ENCODE measurements around the gene XCL1.

Gene XCL1

DNA sequence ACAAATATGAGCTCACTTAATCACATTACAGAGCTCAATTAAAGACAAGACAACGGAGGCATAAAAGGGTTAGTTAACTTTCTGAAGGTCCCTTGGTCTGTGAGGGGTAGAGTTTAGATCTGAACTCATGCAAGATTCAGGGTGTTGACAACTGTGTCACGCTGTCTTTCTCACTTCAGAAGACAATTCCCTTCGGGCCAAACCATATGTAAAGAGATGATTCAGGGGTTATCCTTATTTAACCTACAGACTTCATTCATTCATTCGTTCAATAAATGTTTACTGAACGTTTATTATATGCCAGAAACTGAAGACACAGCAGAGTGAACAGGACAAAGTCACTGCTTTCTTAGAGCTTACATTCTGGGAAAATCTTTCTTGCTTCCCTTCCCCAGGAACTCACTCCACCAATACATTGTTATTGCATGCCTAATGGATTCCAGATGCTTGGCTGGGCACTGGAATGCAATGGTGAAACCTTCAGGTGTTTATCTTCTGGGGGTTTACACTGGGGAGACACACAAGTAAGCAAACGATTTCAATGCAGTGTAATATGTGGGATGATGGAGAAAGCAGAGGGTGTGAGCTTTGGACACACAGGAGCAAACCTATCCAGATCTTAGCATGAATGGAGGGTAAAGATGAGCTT is 6.4 kb downstream of the XCL1 start:
- no peak for DNase-seq (ENCODE audit: extremely low spot score)
- ChIA-PET CTCF (interaction anchor here (0.5 to 1.2 kb wide), 2 partner anchors 8 to 766 kb away, joined by 3 read pairs; no protein-coding TSS in a partner anchor), POLR2A (no interaction called here)
- TF ChIP-seq TARDBP (IDR thresholded peaks at IDR 0.05) (no peak), BHLHE40 (IDR thresholded peaks at IDR 0.05; ENCODE audit: borderline replicate concordance) (no peak), FOXA1 (IDR thresholded peaks at IDR 0.05) (no peak), HDGF (IDR thresholded peaks at IDR 0.05; ENCODE audit: borderline replicate concordance) (no peak), ARNT (IDR thresholded peaks at IDR 0.05) (no peak), L3MBTL2 (conservative IDR thresholded peaks at IDR 0.05) (no peak), ZNF384 (IDR thresholded peaks at IDR 0.05) (no peak), CTBP1 (IDR thresholded peaks at IDR 0.05; ENCODE audit: borderline replicate concordance) (no peak), SUZ12 (IDR thresholded peaks at IDR 0.05) (no peak), FOXK2 (IDR thresholded peaks at IDR 0.05) (no peak), SP1 (IDR thresholded peaks at IDR 0.05) (no peak), FOXM1 (IDR thresholded peaks at IDR 0.05; ENCODE audit: borderline replicate concordance) (no peak), LEF1 (IDR thresholded peaks at IDR 0.05; ENCODE audit: borderline replicate concordance) (no peak), ELF4 (IDR thresholded peaks at IDR 0.05) (no peak), NFRKB (IDR thresholded peaks at IDR 0.05) (no peak)
- TF ChIP-seq, protein P1, sequence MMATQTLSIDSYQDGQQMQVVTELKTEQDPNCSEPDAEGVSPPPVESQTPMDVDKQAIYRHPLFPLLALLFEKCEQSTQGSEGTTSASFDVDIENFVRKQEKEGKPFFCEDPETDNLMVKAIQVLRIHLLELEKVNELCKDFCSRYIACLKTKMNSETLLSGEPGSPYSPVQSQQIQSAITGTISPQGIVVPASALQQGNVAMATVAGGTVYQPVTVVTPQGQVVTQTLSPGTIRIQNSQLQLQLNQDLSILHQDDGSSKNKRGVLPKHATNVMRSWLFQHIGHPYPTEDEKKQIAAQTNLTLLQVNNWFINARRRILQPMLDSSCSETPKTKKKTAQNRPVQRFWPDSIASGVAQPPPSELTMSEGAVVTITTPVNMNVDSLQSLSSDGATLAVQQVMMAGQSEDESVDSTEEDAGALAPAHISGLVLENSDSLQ (IDR thresholded peaks at IDR 0.05) = no peak

DNA sequence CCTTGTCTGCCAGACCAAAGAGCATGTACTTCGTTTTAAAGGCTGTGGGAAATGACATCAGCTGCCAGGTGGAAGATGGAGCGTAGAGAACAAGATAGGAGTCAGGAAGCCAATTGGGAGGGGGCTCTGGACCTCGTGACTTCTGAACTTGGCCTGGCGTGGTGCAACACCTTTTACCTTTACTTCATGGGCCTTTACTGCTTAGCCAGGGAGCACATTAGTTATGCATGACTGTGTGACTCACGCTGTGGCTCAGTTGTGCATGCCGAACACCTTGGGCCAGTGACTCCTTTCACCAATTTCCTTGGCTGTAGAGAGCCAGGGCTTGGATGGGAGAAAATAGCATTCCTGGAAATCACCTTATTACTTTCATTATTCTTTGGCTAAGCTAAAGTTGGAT is 7.2 kb downstream of the XCL1 start:
- DNase-seq (ENCODE audit: extremely low spot score) = no peak
- TF ChIP-seq ARNT (IDR thresholded peaks at IDR 0.05) = no peak
- TF ChIP-seq FOXA1 (IDR thresholded peaks at IDR 0.05) = no peak
- no peak for TF ChIP-seq TARDBP (IDR thresholded peaks at IDR 0.05)
- TF ChIP-seq CTBP1 (IDR thresholded peaks at IDR 0.05; ENCODE audit: borderline replicate concordance) = no peak
- TF ChIP-seq FOXK2 (IDR thresholded peaks at IDR 0.05) = no peak
- TF ChIP-seq, protein P1 (IDR thresholded peaks at IDR 0.05) = no peak
- TF ChIP-seq LEF1 (IDR thresholded peaks at IDR 0.05; ENCODE audit: borderline replicate concordance) = no peak
- no peak for TF ChIP-seq ZNF384 (IDR thresholded peaks at IDR 0.05)
- TF ChIP-seq FOXM1 (IDR thresholded peaks at IDR 0.05; ENCODE audit: borderline replicate concordance) = no peak
- TF ChIP-seq SP1 (IDR thresholded peaks at IDR 0.05) = no peak
- no peak for TF ChIP-seq ELF4 (IDR thresholded peaks at IDR 0.05)
- TF ChIP-seq NFRKB (IDR thresholded peaks at IDR 0.05) = no peak
- no peak for TF ChIP-seq BHLHE40 (IDR thresholded peaks at IDR 0.05; ENCODE audit: borderline replicate concordance)
- no peak for TF ChIP-seq HDGF (IDR thresholded peaks at IDR 0.05; ENCODE audit: borderline replicate concordance)
- TF ChIP-seq L3MBTL2 (conservative IDR thresholded peaks at IDR 0.05) = no peak
- TF ChIP-seq SUZ12 (IDR thresholded peaks at IDR 0.05) = no peak
- ChIA-PET CTCF (interaction anchor here (0.5 kb wide), 1 partner anchor 765 kb away, joined by 3 read pairs; no protein-coding TSS in a partner anchor), POLR2A (no interaction called here)

DNA sequence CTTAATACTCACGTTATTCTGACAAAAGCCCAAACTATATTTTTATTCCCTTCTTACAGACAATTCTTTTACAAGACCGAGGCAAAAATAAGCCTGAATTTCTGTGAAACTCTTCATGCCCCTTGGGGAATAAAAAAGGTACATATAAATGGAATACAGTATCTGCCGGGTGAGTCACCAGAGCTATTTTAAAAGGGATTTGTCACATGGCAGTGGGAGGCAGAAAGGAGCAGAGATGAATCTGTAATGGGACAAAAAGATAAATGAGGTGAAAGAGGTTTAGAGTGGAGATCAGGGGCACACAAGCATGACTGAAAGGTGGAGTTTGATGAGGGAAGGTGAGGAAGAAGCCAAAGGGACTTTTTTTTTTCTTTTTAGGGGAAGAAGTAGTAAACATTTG is 8.8 kb downstream of the XCL1 start:
- DNase-seq (ENCODE audit: extremely low spot score) = no peak
- no peak for TF ChIP-seq ARNT (IDR thresholded peaks at IDR 0.05)
- TF ChIP-seq, protein P1 (IDR thresholded peaks at IDR 0.05) = no peak
- TF ChIP-seq L3MBTL2 (conservative IDR thresholded peaks at IDR 0.05) = no peak
- no peak for TF ChIP-seq NFRKB (IDR thresholded peaks at IDR 0.05)
- TF ChIP-seq HDGF (IDR thresholded peaks at IDR 0.05; ENCODE audit: borderline replicate concordance) = no peak
- TF ChIP-seq FOXK2 (IDR thresholded peaks at IDR 0.05) = no peak
- TF ChIP-seq CTBP1 (IDR thresholded peaks at IDR 0.05; ENCODE audit: borderline replicate concordance) = no peak
- no peak for TF ChIP-seq SP1 (IDR thresholded peaks at IDR 0.05)
- no peak for TF ChIP-seq BHLHE40 (IDR thresholded peaks at IDR 0.05; ENCODE audit: borderline replicate concordance)
- TF ChIP-seq ZNF384 (IDR thresholded peaks at IDR 0.05) = no peak
- no peak for TF ChIP-seq LEF1 (IDR thresholded peaks at IDR 0.05; ENCODE audit: borderline replicate concordance)
- no peak for TF ChIP-seq SUZ12 (IDR thresholded peaks at IDR 0.05)
- TF ChIP-seq ELF4 (IDR thresholded peaks at IDR 0.05) = no peak
- no peak for TF ChIP-seq TARDBP (IDR thresholded peaks at IDR 0.05)
- TF ChIP-seq FOXA1 (IDR thresholded peaks at IDR 0.05) = no peak
- TF ChIP-seq FOXM1 (IDR thresholded peaks at IDR 0.05; ENCODE audit: borderline replicate concordance) = no peak
- POLR2A ChIA-PET = no interaction called here
- CTCF ChIA-PET = interaction anchor here (1.1 kb wide), 1 partner anchor 18 kb away, joined by 5 read pairs; no protein-coding TSS in a partner anchor

DNA sequence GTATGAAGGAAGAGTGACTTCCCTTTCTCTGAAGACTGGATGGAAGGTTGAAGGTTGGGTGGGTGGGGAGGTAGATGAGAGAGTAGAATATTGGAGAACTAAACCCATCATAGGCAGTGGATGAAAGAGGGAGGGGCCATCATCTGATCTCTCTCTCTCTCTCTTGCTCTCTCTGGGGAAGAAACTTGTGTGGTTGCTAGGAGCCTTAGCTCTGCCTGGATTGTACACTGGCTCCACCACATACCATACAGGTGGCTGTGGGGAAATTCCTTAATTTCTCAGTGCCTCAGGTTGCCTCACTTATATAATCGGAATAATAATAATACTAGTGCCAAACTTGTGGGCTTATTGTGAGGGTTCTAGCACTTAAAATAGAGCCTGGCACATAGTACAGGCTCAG is 9.5 kb downstream of the XCL1 start:
- no peak for TF ChIP-seq FOXM1 (IDR thresholded peaks at IDR 0.05; ENCODE audit: borderline replicate concordance)
- TF ChIP-seq L3MBTL2 (conservative IDR thresholded peaks at IDR 0.05) = no peak
- TF ChIP-seq LEF1 (IDR thresholded peaks at IDR 0.05; ENCODE audit: borderline replicate concordance) = no peak
- POLR2A ChIA-PET = no interaction called here
- CTCF ChIA-PET = interaction anchor here (0.6 kb wide), 1 partner anchor 8 kb away, joined by 3 read pairs; no protein-coding TSS in a partner anchor

DNA sequence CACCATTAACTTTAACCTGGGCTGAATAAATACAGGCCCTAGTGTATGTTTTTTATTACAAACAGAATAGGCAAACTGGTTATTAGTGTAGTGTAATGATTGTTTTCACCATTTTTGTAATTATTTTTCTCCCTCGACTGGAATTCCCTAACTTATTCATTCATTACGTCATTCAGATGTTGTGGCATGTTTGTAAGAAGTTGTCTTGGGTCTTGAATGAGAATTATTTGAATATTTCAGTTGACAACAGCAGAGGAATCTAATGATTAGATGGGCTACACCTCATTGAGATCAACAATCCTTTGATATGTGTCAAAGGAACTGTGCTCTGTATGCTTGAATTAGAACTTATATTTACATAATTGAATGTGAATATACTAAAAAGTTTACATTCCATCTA is 12.8 kb downstream of the XCL1 start:
- TF ChIP-seq BHLHE40 (IDR thresholded peaks at IDR 0.05; ENCODE audit: borderline replicate concordance) = no peak
- no peak for TF ChIP-seq HDGF (IDR thresholded peaks at IDR 0.05; ENCODE audit: borderline replicate concordance)
- ChIA-PET POLR2A (no interaction called here), CTCF (no interaction called here)
- DNase-seq (ENCODE audit: extremely low spot score) = no peak

More for the DNA sequence above, 9.5 kb downstream of the XCL1 start:
- no peak for DNase-seq (ENCODE audit: extremely low spot score)

DNA sequence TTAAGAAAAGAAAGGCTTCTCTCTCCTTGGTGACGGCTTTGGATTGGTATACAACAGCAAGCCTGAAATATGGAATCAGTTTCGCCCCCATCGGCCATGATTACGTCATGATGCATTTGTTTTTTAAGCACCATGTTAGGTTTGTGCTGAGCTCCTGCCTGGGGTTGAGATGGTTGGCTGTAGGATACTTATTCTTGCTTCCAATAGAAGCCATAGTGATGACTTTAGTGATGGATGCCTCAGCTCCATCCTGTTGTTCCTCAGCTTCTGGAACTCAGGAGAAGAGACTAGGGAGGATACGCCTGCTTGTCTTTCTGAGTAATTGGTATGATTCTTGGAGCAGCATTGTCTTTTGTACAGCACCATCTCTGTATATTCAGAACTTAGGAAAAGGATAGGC is 14.7 kb downstream of the XCL1 start:
- CTCF ChIA-PET = interaction anchor here (1.3 kb wide), 1 partner anchor 8 kb away, joined by 3 read pairs; no protein-coding TSS in a partner anchor
- POLR2A ChIA-PET = no interaction called here

More for the DNA sequence above, 14.7 kb downstream of the XCL1 start:
- no peak for TF ChIP-seq BHLHE40 (IDR thresholded peaks at IDR 0.05; ENCODE audit: borderline replicate concordance)
- TF ChIP-seq FOXA1 (IDR thresholded peaks at IDR 0.05) = no peak
- TF ChIP-seq ARNT (IDR thresholded peaks at IDR 0.05) = no peak
- DNase-seq (ENCODE audit: extremely low spot score) = no peak

All from HEK293T (cell line).